Astrocyte of the hippocampus (primary cell): Measurements from ENCODE around the gene CDC25B.
"Not testable (repeated sequence)": the region's sequence is repeated elsewhere in the genome, so short reads cannot be mapped to it uniquely, and the experiment has no call there.

Source experiments
- DNase-seq: peaks from one replicate; pipeline ENCODE4 v3.0.0; 2011; ENCODE audit warnings: low read depth, low spot score

Gene CDC25B

GRCh38 chr20:3826420-3826819 is 30.3 kb downstream of the CDC25B start:
- no peak for DNase-seq

- DNase-seq = no peak
Measured at GRCh38 chr20:3828798-3829197, 32.7 kb downstream of the CDC25B start.

- DNase-seq = not testable (repeated sequence)
Measured at GRCh38 chr20:3829891-3830290, 33.8 kb downstream of the CDC25B start.

- DNase-seq = no peak
Measured at GRCh38 chr20:3836132-3836531, 40.0 kb downstream of the CDC25B start.

- no peak for DNase-seq
Measured at GRCh38 chr20:3839328-3839727, 43.2 kb downstream of the CDC25B start.

- DNase-seq = not testable (repeated sequence)
Measured at GRCh38 chr20:3840201-3840600, 44.1 kb downstream of the CDC25B start.

GRCh38 chr20:3842348-3842930 is 46.3 kb downstream of the CDC25B start:
- no peak for DNase-seq

GRCh38 chr20:3843490-3843889 is 47.4 kb downstream of the CDC25B start:
- DNase-seq = peak; percentile 26

- DNase-seq = not testable (repeated sequence)
Measured at GRCh38 chr20:3843990-3844619, 48.0 kb downstream of the CDC25B start.

GRCh38 chr20:3846378-3846739 is 50.2 kb downstream of the CDC25B start:
- no peak for DNase-seq

GRCh38 chr20:3846740-3847428 is 50.8 kb downstream of the CDC25B start, which contains the start of gene MAVS:
Gene MAVS, plus strand, starts transcription at chr20:3846834. Its CDS starts 7,791 bp downstream, at chr20:3854625.
- peak; percentile 93 for DNase-seq

GRCh38 chr20:3847429-3847940 is 51.4 kb downstream of the CDC25B start:
- peak; percentile 43 for DNase-seq

- no peak for DNase-seq
Measured at GRCh38 chr20:3848565-3848964, 52.5 kb downstream of the CDC25B start.

GRCh38 chr20:3854462-3854871 is 58.4 kb downstream of the CDC25B start:
- DNase-seq = no peak
